GM21381 (cell line): Measurements from ENCODE around the gene TRIM66.
"Not testable (repeated sequence)": the region's sequence is repeated elsewhere in the genome, so short reads cannot be mapped to it uniquely, and the experiment has no call there.

Source experiments
- ATAC-seq: cut with Tn5 transposase; IDR thresholded peaks from one replicate; pipeline ENCODE4 v1.9.1; 2021; ENCODE audit warnings: mild to moderate bottlenecking, moderate library complexity; ENCODE audit not compliant: unreplicated experiment

Gene TRIM66

GRCh38 chr11:8692417-8692816 is 10.0 kb upstream of the TRIM66 start:
- no peak for ATAC-seq

- ATAC-seq, result no peak
These were observed 9.1 kb upstream of the TRIM66 start for GRCh38 chr11:8691601-8692000.

GRCh38 chr11:8690374-8691342 is 8.2 kb upstream of the TRIM66 start:
- ATAC-seq, result no peak

GRCh38 chr11:8689726-8690255 is 7.3 kb upstream of the TRIM66 start:
- ATAC-seq, result no peak

GRCh38 chr11:8688414-8689362 is 6.2 kb upstream of the TRIM66 start:
- ATAC-seq, result peak; percentile 95

- ATAC-seq, result no peak
These were observed 3.9 kb upstream of the TRIM66 start for GRCh38 chr11:8686325-8686724.

- no peak for ATAC-seq
These were observed 3.4 kb upstream of the TRIM66 start for GRCh38 chr11:8685820-8686219.

- no peak for ATAC-seq
These were observed 2.8 kb upstream of the TRIM66 start for GRCh38 chr11:8685306-8685705.

- no peak for ATAC-seq
These were observed 2.3 kb upstream of the TRIM66 start for GRCh38 chr11:8684600-8685290.

GRCh38 chr11:8683115-8683807 is 796 bp upstream of the TRIM66 start:
- ATAC-seq, result no peak

GRCh38 chr11:8681837-8682302 is 595 bp downstream of the TRIM66 start:
- ATAC-seq, result no peak

GRCh38 chr11:8679006-8679405 is 3.5 kb downstream of the TRIM66 start:
- no peak for ATAC-seq

GRCh38 chr11:8676458-8676857 is 6.0 kb downstream of the TRIM66 start:
- ATAC-seq, result no peak

GRCh38 chr11:8674859-8675258 is 7.6 kb downstream of the TRIM66 start:
- no peak for ATAC-seq

- ATAC-seq, result no peak
These were observed 10.1 kb downstream of the TRIM66 start for GRCh38 chr11:8672346-8672745.

GRCh38 chr11:8671651-8672062 is 10.8 kb downstream of the TRIM66 start:
- no peak for ATAC-seq

- ATAC-seq, result no peak
These were observed 11.3 kb downstream of the TRIM66 start for GRCh38 chr11:8671193-8671612.

GRCh38 chr11:8670081-8670480 is 12.4 kb downstream of the TRIM66 start:
- not testable (repeated sequence) for ATAC-seq

GRCh38 chr11:8665222-8665621 is 17.2 kb downstream of the TRIM66 start:
- ATAC-seq, result no peak
